NCI-H187 (cell line): ENCODE results near the gene AIF1L.
"Not testable (repeated sequence)": the region's sequence is repeated elsewhere in the genome, so short reads cannot be mapped to it uniquely, and the experiment has no call there.

ENCODE experiments used
- DNase-seq, 2 experiments: peaks; one replicate each; lab custom pipeline; 2025; lab: John Stamatoyannopoulos, UW

Gene AIF1L

DNA sequence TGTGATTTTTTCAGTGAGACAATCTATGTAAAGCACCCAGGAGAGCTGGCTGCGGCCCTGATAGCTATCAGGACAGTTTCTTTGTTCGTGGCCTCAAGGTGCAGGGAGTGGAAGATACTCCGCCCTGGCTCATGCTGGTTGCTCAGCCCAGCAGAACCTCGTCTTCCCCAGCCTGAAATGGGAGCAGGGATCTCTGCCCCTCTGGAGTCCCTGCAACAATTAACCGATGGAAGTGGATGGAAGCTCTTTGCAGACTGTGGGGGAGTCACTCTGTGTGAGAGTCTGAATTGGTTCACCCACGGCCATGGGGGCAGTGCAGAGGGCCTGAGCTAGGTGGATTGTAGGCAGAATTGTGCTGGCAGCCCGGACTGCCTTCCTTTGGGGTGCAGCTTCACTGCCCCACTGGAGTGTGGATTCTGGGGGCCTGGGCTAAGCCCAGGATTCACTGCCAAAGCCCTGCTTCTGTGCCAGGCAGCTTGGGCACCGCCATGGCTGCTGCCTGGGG is 2.8 kb downstream of the AIF1L start:
- DNase-seq = no peak

DNA sequence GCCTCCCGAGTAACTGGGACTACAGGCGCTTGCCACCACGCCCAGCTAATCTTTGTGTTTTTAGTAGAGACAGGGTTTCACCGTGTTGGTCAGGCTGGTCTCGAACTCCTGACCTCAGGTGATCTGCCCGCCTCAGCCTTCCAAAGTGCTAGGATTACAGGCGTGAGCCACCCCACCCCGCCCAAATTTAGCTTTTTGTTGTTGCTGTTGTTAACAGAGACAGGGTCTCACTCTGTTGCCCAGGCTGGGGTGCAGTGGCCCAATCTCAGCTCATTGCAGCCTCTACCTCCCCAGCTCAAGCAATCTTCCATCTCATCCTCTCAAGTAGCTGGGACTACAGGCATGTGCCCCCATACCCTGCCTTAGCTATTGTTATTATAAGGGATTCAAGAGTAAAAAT is 3.5 kb downstream of the AIF1L start:
- not testable (repeated sequence) for DNase-seq

DNA sequence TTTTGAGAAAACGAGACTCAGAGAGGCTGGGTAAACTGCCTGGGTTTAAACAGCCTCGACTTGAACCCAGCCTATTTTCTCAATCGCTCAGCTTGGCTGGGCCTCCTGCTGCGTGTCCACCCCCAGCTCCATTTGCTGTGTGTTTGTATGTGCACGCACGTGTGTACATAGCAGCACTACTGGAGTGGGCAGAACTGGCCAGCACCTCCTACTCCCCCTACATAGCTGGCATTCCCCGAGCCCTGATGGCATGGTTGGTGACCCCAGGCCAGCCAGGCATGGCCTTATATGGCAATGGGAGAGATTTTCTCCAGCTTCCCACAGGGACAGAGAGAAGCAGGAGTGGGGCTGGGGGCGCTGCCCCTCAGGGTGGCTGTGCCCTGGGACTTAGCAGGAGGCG is 4.1 kb downstream of the AIF1L start:
- no peak for DNase-seq

DNA sequence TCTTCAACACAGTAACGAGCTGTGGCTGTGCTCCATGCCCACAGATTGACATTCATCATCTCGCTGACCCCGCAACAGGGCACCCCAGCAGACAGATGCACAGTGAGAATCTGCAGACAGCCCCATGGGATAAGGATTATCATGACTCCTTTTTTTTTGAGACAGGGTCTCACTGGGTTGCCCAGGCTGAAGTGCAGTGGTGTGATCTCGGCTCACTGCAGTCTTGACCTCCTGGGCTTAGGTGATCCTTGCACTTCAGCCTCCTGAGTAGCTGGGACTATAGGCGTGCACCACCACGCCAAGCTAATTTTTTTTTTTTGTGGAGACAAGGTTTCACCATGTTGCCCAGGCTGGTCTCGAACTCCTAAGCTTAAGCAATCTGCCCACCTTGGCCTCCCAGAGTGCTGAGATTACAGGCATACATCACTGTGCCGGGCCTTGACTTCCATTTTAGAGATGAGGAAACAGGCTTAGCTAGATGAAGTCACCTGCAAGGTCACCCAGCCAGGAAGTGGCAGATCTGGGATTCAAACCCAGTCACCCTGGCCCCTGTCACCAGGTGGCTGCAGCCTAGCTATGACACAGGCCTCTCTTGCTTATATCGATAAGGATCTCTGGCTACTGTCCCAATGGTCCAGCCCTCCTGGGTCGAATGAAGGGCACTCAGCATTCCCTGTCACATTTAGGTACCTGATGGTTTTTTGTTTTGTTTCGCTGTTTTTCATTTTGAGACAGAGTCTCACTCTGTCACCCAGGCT is 5.1 kb downstream of the AIF1L start:
- no peak for DNase-seq

DNA sequence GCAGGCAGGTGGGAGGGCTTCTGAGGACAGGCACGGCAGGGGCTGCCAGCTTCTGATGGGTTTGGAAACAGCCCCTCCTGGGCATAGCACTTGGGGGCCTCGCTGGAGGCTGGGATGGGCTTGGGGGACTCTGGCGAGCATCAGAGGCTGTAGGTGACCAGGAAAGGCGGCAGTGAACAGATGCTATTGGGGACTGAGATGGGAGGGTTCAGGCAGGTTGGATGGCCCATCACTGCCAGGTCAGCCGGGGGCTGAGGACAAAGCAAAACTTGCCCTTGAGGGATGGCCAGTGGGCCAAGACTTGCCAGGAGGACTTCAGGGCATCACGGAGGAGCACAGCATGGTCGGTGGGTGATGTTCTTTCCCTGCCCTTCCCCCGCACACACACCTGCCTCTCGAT is 6.7 kb downstream of the AIF1L start:
- no peak for DNase-seq

DNA sequence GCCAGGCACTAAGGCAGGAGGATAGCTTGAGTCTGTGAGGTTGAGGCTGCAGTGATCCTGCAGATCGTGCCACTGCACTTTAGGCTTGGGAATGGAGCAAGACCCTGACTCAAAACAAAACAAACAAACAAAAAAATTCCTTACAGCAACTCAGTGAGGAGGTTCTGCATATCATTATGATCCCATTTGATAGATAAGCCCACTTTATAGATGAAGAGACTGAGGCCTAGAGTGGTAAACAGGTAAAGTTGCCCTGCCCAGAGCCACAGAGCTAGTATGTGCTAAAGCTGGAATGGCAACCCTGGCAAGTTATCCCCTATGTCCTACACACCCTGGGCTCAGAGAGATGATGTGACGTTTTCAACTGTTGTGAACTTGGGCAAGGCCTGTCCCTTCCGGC is 7.2 kb downstream of the AIF1L start:
- no peak for DNase-seq

DNA sequence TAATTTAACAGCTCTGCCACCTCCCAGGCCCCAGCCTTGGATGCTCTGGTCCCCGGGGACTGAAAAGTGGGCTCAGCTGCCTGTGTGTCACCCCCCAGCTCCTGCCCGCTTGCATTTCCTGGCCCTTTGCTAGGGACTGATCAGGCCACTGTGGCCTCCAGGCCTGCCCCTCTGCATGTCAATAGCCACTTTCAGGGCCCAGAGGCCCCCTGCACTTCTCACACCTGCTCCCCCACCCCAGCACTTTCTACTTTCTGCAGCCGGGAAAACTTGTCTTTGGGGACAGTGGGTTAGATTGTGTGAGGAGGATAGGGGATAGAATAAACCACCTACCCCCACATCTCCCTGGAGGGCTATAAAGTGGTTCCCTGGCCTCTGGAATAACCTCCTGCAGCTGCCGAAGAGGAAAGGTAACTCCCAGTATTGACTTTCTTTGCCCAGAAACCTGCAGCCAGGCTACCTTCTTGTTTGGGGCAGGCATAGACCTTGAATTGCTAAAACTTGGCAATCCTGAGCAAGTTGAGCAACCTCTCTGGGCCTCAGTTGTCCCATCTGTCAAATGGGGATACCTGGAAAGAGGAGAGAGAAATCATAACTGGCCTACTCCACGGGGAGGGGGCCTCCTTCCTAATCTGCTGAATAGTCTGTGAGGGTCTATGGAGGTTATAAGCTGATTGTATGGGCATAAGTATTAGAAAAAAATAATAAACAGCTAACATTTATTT is 7.8 kb downstream of the AIF1L start:
- DNase-seq = no peak

DNA sequence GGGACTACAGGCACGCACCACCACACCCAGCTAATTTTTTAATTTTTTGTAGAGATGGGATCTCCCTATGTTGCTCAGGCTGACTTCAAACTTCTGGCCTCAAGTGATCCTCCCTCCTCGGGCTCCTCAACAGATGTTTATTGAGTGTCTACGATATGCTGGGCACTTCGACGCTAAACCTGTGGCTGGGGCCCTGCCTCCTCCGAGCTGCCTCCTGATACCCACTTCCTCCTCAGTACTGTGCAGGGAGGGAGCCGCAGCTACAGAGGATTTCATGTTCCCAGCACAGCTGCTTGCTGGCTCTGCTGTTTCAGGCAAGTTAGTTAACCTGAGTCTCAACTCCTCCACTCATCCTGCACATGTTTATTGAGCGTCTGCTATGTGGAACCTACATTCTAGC is 9.6 kb downstream of the AIF1L start:
- no peak for DNase-seq

DNA sequence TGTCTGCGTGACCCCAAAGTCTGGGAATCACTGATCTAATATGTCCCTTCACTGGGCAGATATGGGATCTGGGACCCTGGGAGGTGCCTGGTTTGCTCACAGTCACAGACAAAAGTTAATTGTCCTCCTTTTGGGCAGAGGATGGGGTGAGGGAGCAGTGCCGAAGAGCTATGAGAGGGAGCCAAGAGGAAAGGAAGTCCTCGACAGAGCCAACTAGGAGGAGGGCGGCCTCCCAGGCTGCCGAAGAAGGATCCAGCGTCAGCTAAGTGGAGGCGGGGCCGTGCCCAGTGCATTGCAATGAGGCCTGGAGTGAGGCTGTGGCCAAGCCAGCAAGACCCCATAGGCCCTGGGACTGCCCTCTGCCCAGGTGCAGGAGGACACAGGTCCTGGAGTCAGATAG is 11.4 kb downstream of the AIF1L start:
- no peak for DNase-seq

DNA sequence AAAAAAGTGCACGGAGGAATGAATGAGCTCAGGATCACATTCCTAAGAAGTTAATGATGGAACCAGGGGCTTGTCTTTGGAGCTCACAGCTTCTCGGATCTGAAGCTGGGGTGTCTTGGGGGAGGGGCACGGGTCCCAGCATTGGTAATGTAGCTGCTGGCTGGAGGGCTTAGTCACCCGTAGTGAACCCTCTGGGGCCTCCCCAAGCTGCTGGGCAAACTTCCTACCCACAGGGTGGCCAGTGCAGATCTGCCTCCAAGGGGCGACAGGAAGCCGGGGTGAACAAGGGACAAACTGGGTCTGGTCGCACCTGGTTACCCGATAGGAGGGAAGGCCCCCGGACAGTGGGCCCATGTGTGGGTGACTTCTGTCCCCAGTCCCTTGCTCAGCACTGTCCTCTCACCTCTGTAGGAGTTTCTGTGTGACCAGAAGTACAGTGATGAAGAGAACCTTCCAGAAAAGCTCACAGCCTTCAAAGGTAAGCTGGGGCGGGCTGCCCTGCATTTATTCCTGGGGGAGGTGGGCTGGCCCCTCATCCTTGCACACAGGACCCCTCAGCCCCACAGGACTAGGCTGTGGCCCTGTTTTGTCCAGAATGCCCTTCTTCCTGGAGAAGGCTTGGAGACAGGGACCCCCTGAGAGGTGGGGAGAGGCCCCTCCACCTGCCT is 15.0 kb downstream of the AIF1L start:
- no peak for DNase-seq

DNA sequence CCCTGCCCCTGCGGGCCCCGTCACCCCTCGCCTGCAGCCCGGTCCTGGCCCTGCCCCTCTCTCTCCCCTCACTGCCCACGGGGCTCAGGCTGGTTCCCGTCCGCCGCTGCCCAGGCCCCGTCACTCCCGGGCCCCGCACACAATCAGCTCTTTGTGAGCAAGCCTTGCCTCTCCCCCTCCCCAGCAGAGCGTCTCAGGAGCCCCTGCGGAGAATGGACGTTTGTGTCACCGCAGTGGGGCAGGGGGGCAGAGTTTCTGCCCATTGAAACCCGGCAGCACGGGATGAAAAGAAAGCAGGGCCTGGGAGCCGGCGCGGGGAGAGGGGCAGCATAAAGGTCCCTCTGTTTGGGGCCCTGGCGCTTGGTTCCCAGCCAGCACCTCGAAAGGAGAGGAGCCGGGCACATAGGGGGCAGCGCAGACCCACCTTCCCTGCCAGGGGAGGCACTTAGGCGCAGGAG is 15.6 kb downstream of the AIF1L start:
- no peak for DNase-seq

DNA sequence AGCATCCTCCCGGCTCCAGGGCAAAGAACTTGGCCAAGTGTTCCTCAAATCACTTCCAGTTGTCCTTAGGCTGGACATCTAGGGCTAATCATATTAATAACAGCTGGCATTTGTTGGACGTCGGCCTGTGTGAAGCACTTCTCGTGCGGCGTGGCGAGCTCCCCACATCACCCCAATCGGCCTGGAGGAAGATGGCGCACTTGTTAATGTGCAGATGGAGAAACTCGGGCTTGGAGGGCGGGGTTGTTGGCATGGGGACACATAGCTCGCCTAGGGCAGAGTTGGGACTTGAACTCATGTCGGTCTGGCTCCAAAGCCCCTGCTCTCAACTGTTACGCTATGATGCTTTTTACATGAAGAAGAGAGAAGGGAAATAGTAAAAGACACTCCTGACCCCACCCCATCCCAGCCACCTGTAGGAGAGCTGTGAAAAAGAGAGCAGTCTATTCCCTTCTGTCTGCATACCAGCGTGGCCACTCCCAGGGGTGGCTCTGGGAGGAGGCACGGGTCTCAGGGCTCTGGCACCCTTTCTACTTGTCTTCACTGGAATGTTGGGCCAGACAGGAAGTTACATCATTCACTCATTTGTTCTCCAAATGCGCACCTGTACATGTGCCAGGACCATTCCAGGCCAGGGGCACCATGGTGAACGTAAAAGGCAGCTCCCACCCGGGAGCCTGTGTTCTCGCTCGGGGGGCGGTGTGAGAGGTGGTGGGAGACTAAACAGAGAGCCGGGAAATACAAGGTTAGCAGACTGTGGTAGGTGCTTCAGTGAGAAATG is 16.2 kb downstream of the AIF1L start:
- DNase-seq = no peak

DNA sequence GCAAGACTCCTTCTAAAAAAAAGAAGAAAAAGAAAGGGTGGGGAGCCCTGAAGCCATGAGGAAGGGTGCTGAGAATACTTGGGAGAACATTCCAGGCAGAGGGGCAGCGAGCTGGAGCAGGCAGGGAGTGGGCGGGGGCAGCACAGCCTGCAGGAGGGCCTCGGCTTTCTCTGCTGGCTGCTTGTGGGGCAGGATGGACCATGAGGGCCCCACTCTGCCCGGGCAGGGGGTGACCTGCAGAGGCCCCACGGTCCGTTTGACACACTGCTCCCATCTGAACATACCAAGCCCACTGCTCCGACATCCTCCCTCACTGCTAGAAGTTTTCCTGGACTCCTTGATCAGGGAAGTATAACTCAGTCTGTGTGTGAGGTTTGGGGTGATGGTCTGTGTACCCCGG is 17.3 kb downstream of the AIF1L start:
- DNase-seq = no peak

DNA sequence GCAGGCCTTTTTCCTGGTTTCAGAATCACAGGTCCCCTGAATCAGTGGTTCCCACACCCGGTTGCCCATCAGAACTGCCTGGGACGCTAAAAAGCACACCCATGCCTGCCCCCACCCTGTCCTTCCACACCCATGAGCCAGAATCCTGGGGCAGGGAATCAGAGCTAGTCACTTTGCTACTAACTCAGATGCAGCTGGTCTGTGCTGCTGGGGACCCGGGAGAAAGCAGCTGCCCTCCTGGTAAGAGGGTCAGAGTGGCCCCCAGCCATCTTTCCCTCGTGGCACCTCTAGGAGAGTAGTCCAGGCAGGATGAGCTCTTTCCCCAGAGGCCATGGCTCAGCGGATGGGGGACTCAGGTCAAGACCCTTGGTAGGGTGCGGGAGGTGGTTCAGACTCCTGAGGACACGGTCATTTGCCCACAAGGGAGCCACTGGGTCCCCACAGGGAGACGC is 17.8 kb downstream of the AIF1L start:
- DNase-seq = no peak

DNA sequence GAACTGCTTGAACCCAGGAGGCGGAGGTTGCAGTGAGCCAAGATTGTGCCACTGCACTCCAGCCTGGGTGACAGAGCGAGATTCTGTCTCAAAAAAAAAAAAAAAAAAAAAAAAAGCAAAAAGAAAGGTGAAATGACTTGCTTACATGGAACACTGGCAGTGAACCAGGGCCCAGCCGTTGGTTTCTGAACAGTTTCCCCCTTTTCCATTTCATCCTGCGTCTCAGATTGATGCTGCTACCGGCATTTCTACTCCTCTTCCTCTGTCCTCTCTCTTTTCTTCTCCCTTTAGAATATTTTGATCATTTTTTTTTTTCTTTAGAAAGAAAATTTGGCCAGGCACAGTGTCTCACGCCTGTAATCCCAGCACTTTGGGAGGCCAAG is 19.0 kb downstream of the AIF1L start:
- DNase-seq = not testable (repeated sequence)

DNA sequence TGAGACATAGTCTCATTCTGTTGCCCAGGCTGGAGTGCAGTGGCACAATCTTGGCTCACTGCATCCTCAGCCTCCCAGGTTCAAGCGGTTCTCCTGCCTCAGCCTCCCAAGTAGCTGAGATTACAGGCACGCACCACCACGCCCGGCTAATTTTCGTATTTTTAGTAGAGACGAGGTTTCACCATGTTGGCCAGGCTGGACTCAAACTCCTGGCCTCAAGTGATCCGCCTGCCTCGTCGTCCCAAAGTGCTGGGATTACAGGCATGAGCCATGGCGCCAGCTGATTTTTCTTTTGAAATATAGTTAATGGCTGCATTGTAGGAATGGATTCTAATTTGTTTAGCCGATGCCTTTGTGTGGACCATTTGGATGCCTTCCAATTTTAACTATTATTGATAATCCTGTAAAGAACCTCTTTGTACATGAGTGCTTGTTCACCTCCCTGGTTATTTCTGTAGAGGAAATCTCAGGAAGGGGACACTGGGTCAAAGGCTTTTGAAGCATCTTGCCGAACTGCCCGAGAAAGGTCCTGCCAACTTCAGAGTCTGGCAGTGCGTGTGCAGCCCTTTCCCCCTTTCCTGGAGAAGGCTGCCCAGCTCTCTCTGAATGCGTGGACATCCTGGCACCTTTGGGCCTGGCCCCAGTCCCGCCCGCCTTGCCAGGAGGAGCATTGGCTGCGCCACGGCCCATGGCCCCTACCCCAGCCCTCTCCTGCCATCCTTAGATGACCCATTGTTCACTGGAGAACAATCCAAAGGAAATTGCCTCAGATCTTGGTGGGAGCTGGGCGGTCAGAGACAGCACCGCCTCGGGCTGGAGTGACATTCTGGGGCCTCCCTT is 20.2 kb downstream of the AIF1L start:
- no peak for DNase-seq

DNA sequence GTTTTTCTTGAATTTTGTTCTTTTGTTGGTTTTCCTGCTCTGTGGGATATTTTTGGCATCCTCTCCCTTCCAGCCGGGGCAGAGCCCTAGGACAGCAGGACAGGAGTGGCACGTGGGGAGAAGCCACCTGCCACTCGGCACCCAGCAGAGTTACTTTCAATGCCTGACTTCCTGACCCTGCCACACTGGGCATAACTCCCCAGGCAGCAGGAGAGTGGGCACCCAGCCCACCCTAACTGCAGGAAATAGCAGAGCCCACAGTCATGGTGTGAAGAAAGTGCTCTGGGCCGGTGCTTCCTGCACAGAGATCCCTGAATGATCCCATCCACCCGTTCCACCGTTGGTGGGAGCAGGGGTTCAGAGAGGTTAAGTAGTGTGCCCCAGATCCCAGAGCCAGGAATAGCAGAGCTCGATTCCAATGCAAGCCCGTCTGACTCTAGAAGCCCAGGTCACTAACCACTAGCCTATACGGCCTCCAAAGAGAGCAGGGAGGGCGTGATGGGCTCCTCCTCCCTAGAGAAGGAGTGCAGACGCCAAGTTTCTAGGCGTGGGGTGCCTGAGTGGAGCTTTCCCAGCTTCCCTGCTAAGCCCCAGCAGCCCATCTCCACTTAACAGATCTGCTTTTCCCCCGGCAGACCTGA is 20.9 kb downstream of the AIF1L start:
- DNase-seq = no peak

DNA sequence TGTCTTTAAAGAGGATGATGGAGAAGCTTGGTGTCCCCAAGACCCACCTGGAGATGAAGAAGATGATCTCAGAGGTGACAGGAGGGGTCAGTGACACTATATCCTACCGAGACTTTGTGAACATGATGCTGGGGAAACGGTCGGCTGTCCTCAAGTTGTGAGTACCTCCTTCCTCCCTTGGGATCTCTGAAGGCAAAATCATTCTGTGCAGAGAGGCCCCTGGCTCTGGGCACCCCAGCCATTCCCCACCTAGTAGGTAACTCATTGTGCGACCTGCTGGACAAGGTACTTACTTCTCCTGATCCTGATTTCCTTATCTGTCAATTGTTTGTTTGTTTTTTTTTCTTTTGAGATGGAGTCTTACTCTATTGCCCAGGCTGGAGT is 21.4 kb downstream of the AIF1L start:
- DNase-seq = no peak

DNA sequence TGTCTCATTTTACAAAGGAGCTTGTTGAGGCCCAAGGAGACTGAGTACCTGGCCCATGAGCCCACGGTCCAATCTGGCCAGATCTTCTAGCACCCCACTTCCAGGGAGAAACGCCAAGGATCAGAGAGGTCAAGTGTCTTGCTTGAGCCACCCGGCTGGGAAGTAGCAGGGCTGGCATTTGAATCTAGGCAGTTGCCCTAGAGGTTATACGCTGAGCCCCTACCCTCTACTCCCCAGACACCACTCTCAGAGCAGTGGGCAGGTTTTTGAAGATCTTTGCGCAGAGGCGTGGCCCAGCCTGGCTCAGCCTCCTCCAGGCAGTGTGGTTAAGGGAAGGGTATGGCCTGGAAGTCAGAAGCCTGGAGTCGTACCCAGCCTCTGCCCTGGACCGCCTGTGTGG is 23.3 kb downstream of the AIF1L start:
- DNase-seq = no peak

DNA sequence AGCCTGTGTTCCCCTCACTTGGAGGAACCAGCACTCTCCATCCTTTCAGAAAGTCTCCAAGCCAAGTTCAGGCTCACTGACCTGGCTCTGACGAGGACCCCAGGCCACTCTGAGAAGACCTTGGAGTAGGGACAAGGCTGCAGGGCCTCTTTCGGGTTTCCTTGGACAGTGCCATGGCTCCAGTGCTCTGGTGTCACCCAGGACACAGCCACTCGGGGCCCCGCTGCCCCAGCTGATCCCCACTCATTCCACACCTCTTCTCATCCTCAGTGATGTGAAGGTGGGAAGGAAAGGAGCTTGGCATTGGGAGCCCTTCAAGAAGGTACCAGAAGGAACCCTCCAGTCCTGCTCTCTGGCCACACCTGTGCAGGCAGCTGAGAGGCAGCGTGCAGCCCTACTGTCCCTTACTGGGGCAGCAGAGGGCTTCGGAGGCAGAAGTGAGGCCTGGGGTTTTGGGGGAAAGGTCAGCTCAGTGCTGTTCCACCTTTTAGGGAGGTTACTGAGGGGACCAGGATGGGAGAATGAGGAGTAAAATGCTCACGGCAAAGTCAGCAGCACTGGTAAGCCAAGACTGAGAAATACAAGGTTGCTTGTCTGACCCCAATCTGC is 24.4 kb downstream of the AIF1L start:
- no peak for DNase-seq
